AG04450 (cell line): Measurements from ENCODE around the gene WNT3. TPM values are rescaled to one million over a fixed set of nuclear protein-coding genes. Genes with fewer than 3 reads are reported as not detected.

Source experiments
- CTCF ChIA-PET: fragments of 300-600, 350-600 bp; formaldehyde crosslinking; extraction: SDS; loops from one replicate; lab custom pipeline; 2022; ENCODE audit warnings: antibody characterized with exemption, inconsistent platforms; lab: Charles Lee
- POLR2A ChIA-PET: fragments of 350-600 bp; formaldehyde crosslinking; extraction: SDS; loops from one replicate; lab custom pipeline; 2021; ENCODE audit warnings: antibody characterized with exemption, inconsistent platforms; lab: Yijun Ruan, JAX
- DNase-seq: peaks from one replicate; pipeline ENCODE4 v3.0.0-alpha.2; 2011; ENCODE audit warnings: low read depth, low spot score
- H3K27ac ChIP-seq: one replicate; pipeline ENCODE4 v1.5.1; 2012; ENCODE audit warnings: low read depth, low read length, control low read depth
- H3K27me3 ChIP-seq: one replicate; pipeline ENCODE4 v1.6.0; 2012; ENCODE audit warnings: low read length; ENCODE audit not compliant: control insufficient read depth, insufficient read depth
- H3K4me3 ChIP-seq: 2 replicates; pipeline ENCODE4 v1.5.1; 2011; ENCODE audit warnings: mild to moderate bottlenecking, low read depth, low read length, control low read depth
- H3K9me3 ChIP-seq: 2 replicates; pipeline ENCODE4 v1.5.1; 2012; ENCODE audit warnings: low read length; ENCODE audit not compliant: control insufficient read depth, insufficient read depth
- polyA plus RNA-seq: library from polyadenylated mRNA; depleted of rRNA; stranded (reverse); fragments of >200 nt; gene quantifications from 2 replicates; pipeline ENCODE4 v1.2.3, GENCODE V29; 2011
- TF ChIP-seq, protein P1 (sequence below): IDR thresholded peaks from 2 replicates; pipeline ENCODE4 v1.5.1; 2011; ENCODE audit warnings: low read depth, low read length, control low read depth, inconsistent platforms

Gene WNT3
- polyA plus RNA-seq, 1 experiment, result 1.4 TPM

DNA sequence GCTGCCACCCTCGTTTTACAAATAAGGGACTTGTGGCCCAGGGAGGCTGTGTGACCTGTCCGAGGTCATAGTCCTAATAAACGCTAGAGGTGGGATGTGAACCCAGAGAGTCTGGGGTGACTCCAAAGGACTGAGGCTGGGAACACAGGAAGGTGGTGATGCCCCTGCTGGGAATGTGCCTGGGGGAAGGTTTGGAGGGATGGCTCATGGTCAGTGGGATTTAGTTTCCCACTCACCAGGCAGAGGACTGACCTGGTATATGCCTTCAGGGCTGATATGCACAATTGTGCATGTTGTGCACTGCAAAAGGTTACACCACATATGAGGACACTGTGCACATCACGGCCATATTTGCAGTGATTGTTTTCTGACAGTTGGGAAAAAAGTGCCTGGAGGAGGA is 19.0 kb upstream of the WNT3 start:
- Histone ChIP-seq H3K27me3 (peaks cover 18% of the 10 kb centered on the region), H3K9me3 (peaks cover 3% of the 10 kb centered on the region; the same call in 1 of the 2 replicates), H3K27ac (no peak overlapping the region), H3K4me3 (no peak overlapping the region)
- DNase-seq, result no peak
- CTCF ChIA-PET, result no interaction called here
- POLR2A ChIA-PET, result interaction anchor here (0.5 kb wide), 1 partner anchor 101 kb away, joined by 3 read pairs; no protein-coding TSS in a partner anchor
- TF ChIP-seq, protein P1, sequence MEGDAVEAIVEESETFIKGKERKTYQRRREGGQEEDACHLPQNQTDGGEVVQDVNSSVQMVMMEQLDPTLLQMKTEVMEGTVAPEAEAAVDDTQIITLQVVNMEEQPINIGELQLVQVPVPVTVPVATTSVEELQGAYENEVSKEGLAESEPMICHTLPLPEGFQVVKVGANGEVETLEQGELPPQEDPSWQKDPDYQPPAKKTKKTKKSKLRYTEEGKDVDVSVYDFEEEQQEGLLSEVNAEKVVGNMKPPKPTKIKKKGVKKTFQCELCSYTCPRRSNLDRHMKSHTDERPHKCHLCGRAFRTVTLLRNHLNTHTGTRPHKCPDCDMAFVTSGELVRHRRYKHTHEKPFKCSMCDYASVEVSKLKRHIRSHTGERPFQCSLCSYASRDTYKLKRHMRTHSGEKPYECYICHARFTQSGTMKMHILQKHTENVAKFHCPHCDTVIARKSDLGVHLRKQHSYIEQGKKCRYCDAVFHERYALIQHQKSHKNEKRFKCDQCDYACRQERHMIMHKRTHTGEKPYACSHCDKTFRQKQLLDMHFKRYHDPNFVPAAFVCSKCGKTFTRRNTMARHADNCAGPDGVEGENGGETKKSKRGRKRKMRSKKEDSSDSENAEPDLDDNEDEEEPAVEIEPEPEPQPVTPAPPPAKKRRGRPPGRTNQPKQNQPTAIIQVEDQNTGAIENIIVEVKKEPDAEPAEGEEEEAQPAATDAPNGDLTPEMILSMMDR, result no peak

DNA sequence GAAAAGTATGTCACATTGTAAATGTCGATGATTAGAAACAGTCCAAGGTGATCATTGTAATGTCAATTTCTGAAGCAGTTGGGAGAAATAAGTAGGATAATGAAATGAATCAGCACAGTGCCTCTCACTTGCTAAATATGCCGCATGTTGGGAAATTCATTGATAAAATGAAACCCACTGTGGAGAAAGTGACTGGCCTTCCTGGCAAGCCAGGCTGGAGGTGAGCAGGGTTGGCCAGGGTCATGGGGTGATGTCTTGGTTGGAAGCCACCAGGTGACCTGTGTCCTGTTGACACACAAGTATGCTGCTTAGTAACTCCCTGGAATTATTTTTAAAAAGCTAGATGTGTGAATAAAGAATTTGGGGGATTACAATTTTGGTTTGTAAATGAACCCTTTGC is 18.0 kb upstream of the WNT3 start:
- no peak for DNase-seq
- Histone ChIP-seq H3K27ac (no peak overlapping the region), H3K9me3 (no peaks in the 10 kb centered on the region), H3K27me3 (peaks cover 17% of the 10 kb centered on the region), H3K4me3 (no peak overlapping the region)
- POLR2A ChIA-PET, result no interaction called here
- CTCF ChIA-PET, result interaction anchor here (1.7 to 1.8 kb wide), 3 partner anchors 17 to 106 kb away, joined by 4 to 7 read pairs (median 5); no protein-coding TSS in a partner anchor
- TF ChIP-seq, protein P1, result no peak

GRCh38 chr17:46834846-46835245 is 16.4 kb upstream of the WNT3 start:
- POLR2A ChIA-PET, result no interaction called here
- TF ChIP-seq, protein P1, result no peak
- CTCF ChIA-PET, result interaction anchor here (0.7 to 1.8 kb wide), 11 partner anchors 8 to 831 kb away, joined by 3 to 14 read pairs (median 3); no protein-coding TSS in a partner anchor

DNA sequence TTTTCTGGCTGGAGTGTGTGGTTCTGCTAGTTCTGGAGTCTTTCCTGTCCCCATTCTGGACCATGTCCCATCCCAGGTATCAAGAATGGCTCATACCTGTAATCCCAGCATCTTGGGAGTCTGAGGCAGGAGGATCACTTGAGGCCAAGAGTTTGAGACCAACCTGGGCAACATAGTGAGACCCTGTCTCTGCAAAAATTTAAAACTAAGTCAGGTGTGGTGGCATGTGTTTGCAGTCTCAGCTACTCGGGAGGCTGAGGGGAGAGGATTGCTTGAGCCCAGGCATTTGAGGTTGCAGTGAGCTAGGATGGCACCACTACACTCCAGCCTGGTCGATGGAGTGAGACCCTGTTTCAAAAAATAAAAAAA is 15.3 kb upstream of the WNT3 start:
- no peak overlapping the region for H3K4me3 ChIP-seq
- ChIA-PET POLR2A (no interaction called here), CTCF (interaction anchor here (0.8 to 2.3 kb wide), 3 partner anchors 8 to 109 kb away, joined by 3 to 14 read pairs (median 4); no protein-coding TSS in a partner anchor)
- DNase-seq, result no peak
- H3K27me3 ChIP-seq, result peaks cover 21% of the 10 kb centered on the region
- no peak overlapping the region for H3K27ac ChIP-seq
- H3K9me3 ChIP-seq, result no peaks in the 10 kb centered on the region
- TF ChIP-seq, protein P1, result no peak

More at GRCh38 chr17:46834846-46835245, 16.4 kb upstream of the WNT3 start:
- Histone ChIP-seq H3K27ac (no peak overlapping the region), H3K27me3 (peaks cover 20% of the 10 kb centered on the region), H3K4me3 (no peak overlapping the region), H3K9me3 (no peaks in the 10 kb centered on the region)
- no peak for DNase-seq

- CTCF ChIA-PET, result interaction anchor here (0.5 to 2.3 kb wide), 4 partner anchors 9 to 109 kb away, joined by 3 to 14 read pairs (median 4); no protein-coding TSS in a partner anchor
- H3K27ac ChIP-seq, result no peak overlapping the region
These were observed 14.7 kb upstream of the WNT3 start for GRCh38 chr17:46832945-46833839.

More at GRCh38 chr17:46832945-46833839, 14.7 kb upstream of the WNT3 start:
- H3K9me3 ChIP-seq, result no peaks in the 10 kb centered on the region
- POLR2A ChIA-PET, result no interaction called here
- H3K27me3 ChIP-seq, result peaks cover 23% of the 10 kb centered on the region
- DNase-seq, result peak; percentile 44
- TF ChIP-seq, protein P1, result no peak
- H3K4me3 ChIP-seq, result no peak overlapping the region
